ENCODE data around the gene XIRP1. TPM values are rescaled to one million over a fixed set of nuclear protein-coding genes. Genes with fewer than 3 reads are reported as not detected.
A peak's percentile ranks its signal among the peaks of the same experiment; 100 is the strongest.

The XIRP1 gene
- total and polyA plus RNA-seq, 5 donors from 2014 or later: not detected

- Mint-ChIP-seq H3K36me3 (no peaks in the 10 kb centered on the region), H3K9me3 (peaks cover 0 to 2% (median 0%) of the 10 kb centered on the region in 7 donors), H3K4me3 (peak overlapping the region in 2 of 4 donors; percentile 85 to 86), H3K27me3 (peaks cover 10% of the 10 kb centered on the region), H3K4me1 (peaks cover 0 to 20% (median 5%) of the 10 kb centered on the region in 4 donors), H3K27ac (no peak overlapping the region)
- no peak for DNase-seq
- no peak for ATAC-seq (ENCODE audit: low read depth in 2 of 2)
- H3K4me1 ChIP-seq (ENCODE audit: control insufficient read depth, insufficient read depth, low read length, poor library complexity, severe bottlenecking): peaks cover 8% of the 10 kb centered on the region
- no peak overlapping the region for H3K4me3 ChIP-seq (ENCODE audit: low read depth, low read length)
- no peaks in the 10 kb centered on the region for H3K9me3 ChIP-seq (ENCODE audit: control insufficient read depth in 2 of 2, low read length in 2 of 2)
- H3K27ac ChIP-seq (ENCODE audit: insufficient read depth, low read length, poor library complexity, severe bottlenecking): no peak overlapping the region
- H3K27me3 ChIP-seq (ENCODE audit: control insufficient read depth, insufficient read depth, low read length): no peaks in the 10 kb centered on the region
- H3K36me3 ChIP-seq (ENCODE audit: control insufficient read depth, insufficient read depth, low read length): no peaks in the 10 kb centered on the region
Observed at GRCh38 chr3:39157359-39157758, 35.0 kb downstream of the XIRP1 start.

GRCh38 chr3:39156421-39156820, 36.0 kb downstream of the XIRP1 start:
- Histone ChIP-seq H3K9me3 (ENCODE audit: control insufficient read depth in 2 of 2, low read length in 2 of 2) (no peaks in the 10 kb centered on the region), H3K4me1 (ENCODE audit: control insufficient read depth, insufficient read depth, low read length, poor library complexity, severe bottlenecking) (peaks cover 17% of the 10 kb centered on the region), H3K27me3 (ENCODE audit: control insufficient read depth, insufficient read depth, low read length) (no peaks in the 10 kb centered on the region), H3K4me3 (ENCODE audit: low read depth, low read length) (no peak overlapping the region), H3K27ac (ENCODE audit: insufficient read depth, low read length, poor library complexity, severe bottlenecking) (no peak overlapping the region), H3K36me3 (ENCODE audit: control insufficient read depth, insufficient read depth, low read length) (no peaks in the 10 kb centered on the region)
- no peak overlapping the region for H3K27ac Mint-ChIP-seq
- ATAC-seq (ENCODE audit: low read depth in 2 of 2) (no peak), DNase-seq (no peak)
- peaks cover 0 to 3% (median 0%) of the 10 kb centered on the region in 7 donors for H3K9me3 Mint-ChIP-seq
- peaks cover 0 to 30% (median 9%) of the 10 kb centered on the region in 4 donors for H3K4me1 Mint-ChIP-seq
- no peaks in the 10 kb centered on the region for H3K36me3 Mint-ChIP-seq
- H3K27me3 Mint-ChIP-seq: peaks cover 10% of the 10 kb centered on the region
- peak overlapping the region in 2 of 4 donors; percentile 55 to 85 for H3K4me3 Mint-ChIP-seq

DNA sequence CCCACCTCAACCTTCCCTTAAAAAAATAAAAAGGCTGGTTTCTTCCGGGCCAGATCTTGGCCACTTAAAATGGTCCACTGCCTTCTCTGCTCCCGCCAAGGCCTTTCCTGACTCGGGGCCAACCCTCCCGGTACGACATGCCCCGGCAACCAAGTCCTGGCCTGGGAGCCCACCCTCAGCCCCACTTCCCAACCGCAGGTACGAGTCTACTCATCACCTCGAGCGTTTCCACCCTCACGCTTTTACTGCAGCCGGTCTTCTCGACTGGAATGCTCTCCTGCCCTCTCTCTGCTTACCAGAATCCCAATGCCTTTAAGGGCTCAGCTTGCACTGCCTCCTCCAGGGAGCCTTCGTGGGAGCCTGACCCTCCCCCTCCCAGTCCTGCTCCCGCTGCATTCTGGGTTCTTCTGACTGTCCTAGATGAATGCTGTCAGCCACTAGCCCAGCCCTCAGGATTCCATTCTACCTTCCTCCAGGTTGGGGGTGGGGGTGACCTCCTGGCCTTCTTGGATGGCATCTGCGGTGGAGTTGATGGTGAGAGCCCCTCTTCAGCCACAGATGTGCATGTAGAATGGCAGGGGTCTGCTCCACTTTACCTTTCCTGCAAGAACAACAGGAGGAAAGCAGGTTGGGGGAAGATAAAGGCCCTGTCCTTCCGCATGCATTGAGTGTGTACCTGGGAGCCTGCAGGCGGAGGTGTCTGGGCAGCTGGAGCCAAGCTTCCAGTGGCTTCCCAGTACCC, 37.9 kb downstream of the XIRP1 start:
- Histone ChIP-seq H3K9me3 (ENCODE audit: control insufficient read depth in 2 of 2, low read length in 2 of 2) (no peaks in the 10 kb centered on the region), H3K36me3 (ENCODE audit: control insufficient read depth, insufficient read depth, low read length) (no peaks in the 10 kb centered on the region), H3K27me3 (ENCODE audit: control insufficient read depth, insufficient read depth, low read length) (no peaks in the 10 kb centered on the region), H3K4me3 (ENCODE audit: low read depth, low read length) (no peak overlapping the region), H3K4me1 (ENCODE audit: control insufficient read depth, insufficient read depth, low read length, poor library complexity, severe bottlenecking) (peaks cover 37% of the 10 kb centered on the region), H3K27ac (ENCODE audit: insufficient read depth, low read length, poor library complexity, severe bottlenecking) (no peak overlapping the region)
- no peak for DNase-seq
- Mint-ChIP-seq H3K27me3 (peaks cover 10% of the 10 kb centered on the region), H3K36me3 (no peaks in the 10 kb centered on the region), H3K4me1 (peaks cover 7 to 49% (median 28%) of the 10 kb centered on the region in 4 donors), H3K4me3 (peak overlapping the region; percentile 83 to 87 (median 86)), H3K9me3 (peaks cover 0 to 3% (median 0%) of the 10 kb centered on the region in 7 donors), H3K27ac (peak overlapping the region; percentile 89 to 95 (median 91))
- no peak for ATAC-seq (ENCODE audit: low read depth in 2 of 2)

DNA sequence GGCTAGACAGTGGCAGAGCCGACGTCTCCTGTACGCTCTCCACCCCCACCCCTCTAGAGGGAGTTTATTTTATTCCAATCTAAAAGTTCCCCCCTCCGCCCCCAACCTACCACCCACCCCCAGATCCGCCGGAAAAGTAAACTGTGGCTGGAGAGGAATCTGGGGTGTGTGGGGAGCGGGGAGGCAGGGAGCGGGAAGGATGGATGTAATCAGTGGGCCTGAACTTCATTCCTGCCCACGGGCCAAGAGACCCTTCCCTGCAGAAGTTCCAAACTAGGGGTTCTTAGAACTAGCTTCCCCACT, 38.5 kb downstream of the XIRP1 start:
- Histone ChIP-seq H3K27ac (ENCODE audit: insufficient read depth, low read length, poor library complexity, severe bottlenecking) (peak overlapping the region; percentile 99), H3K4me3 (ENCODE audit: low read depth, low read length) (no peak overlapping the region), H3K36me3 (ENCODE audit: control insufficient read depth, insufficient read depth, low read length) (no peaks in the 10 kb centered on the region), H3K9me3 (ENCODE audit: control insufficient read depth in 2 of 2, low read length in 2 of 2) (no peaks in the 10 kb centered on the region), H3K27me3 (ENCODE audit: control insufficient read depth, insufficient read depth, low read length) (no peaks in the 10 kb centered on the region), H3K4me1 (ENCODE audit: control insufficient read depth, insufficient read depth, low read length, poor library complexity, severe bottlenecking) (peaks cover 42% of the 10 kb centered on the region)
- ATAC-seq (ENCODE audit: low read depth in 2 of 2) (no peak), DNase-seq (no peak)
- Mint-ChIP-seq H3K27me3 (peaks cover 7% of the 10 kb centered on the region), H3K4me1 (peaks cover 12 to 55% (median 33%) of the 10 kb centered on the region in 4 donors), H3K4me3 (peak overlapping the region in 3 of 4 donors; percentile 83 to 87 (median 85)), H3K9me3 (peaks cover 0 to 3% (median 0%) of the 10 kb centered on the region in 7 donors), H3K27ac (peak overlapping the region in 2 of 3 donors; percentile 89 to 91), H3K36me3 (no peaks in the 10 kb centered on the region)

DNA sequence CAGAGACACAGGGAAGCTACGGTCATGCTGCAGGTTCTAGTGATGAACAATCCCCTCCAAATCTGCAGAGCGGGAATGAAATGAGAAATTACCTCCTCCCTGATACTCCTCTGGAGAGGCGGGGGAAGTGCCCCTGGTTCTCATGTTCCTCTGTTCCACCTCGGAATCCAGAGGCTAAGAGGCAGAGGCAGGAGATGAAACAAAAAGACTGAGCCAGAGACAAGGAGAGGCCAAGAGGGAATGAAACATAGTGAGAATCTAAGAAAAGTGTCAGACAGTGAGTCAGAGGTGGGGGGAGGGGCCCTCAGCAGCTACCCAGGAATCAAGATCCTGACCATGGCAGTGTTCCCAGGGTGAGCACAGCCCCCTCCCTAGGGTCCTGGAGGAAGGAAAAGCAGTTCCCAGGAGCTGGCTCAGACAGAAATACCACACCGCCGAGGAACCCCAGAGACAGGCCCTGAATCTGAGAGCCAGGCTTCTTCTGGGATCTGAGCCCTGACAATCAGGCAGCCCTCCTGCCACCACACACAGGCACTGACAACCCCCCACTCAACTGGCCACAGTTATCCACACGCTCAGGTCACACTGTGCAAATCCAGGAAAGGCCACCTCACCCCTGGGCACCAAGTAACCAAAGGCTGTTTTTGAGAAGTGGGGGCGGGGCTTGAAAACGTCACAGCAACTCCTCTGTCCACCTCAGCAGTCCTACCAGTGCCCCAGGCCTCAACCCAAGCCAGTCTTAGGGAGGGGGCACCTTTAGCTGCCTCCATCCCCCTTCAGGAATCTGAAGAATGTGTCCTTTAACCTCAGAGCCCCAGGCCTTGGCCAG, 41.4 kb downstream of the XIRP1 start:
- peak overlapping the region; percentile 91 to 99 (median 96) for H3K4me3 Mint-ChIP-seq
- H3K27me3 ChIP-seq (ENCODE audit: control insufficient read depth, insufficient read depth, low read length): no peaks in the 10 kb centered on the region
- H3K36me3 ChIP-seq (ENCODE audit: control insufficient read depth, insufficient read depth, low read length): peaks cover 3% of the 10 kb centered on the region
- peak overlapping the region; percentile 99 for H3K27ac ChIP-seq (ENCODE audit: insufficient read depth, low read length, poor library complexity, severe bottlenecking)
- peaks cover 71% of the 10 kb centered on the region for H3K4me1 ChIP-seq (ENCODE audit: control insufficient read depth, insufficient read depth, low read length, poor library complexity, severe bottlenecking)
- peaks cover 14 to 82% (median 57%) of the 10 kb centered on the region in 4 donors for H3K4me1 Mint-ChIP-seq
- peaks cover 0 to 3% (median 0%) of the 10 kb centered on the region in 7 donors for H3K9me3 Mint-ChIP-seq
- H3K36me3 Mint-ChIP-seq: peaks cover 11% of the 10 kb centered on the region
- no peaks in the 10 kb centered on the region for H3K27me3 Mint-ChIP-seq
- DNase-seq (peak in 1 of 3 donors; percentile 30), ATAC-seq (ENCODE audit: low read depth in 2 of 2) (no peak)
- H3K4me3 ChIP-seq (ENCODE audit: low read depth, low read length): peak overlapping the region; percentile 91
- H3K27ac Mint-ChIP-seq: peak overlapping the region; percentile 66 to 100 (median 100)
- no peaks in the 10 kb centered on the region for H3K9me3 ChIP-seq (ENCODE audit: control insufficient read depth in 2 of 2, low read length in 2 of 2)

DNA sequence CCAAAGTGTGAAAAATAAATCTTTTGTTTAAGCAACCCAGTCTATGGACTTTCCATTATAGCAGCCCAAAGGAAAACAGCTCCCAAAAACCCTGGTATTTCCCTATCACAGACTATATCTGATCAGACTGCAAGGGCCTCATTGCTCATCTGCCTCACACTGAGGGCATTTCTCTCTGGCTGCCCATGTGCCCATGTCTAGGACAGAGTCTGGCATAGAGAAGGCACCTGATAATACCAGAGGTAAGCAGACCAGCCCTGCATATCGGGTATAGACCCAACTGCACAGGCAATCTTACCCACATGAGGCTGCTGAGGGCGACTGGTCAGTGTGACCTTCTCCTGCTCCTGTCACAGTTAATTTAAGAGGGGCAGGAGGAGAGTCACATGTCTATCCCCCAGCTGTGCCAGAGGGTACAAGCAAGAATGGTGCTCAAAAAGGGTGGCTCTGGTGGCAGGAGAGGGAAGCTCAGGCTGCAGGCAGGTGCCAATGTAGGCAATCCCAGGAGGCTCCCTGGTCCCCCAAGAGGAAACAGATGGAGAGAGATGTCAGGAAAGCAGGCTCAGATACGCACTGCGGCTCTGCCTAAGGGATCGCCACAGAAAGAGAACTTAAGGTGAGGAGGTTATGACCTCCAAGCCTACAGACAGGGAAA, 42.1 kb downstream of the XIRP1 start:
- DNase-seq: no peak
- Mint-ChIP-seq H3K36me3 (peaks cover 16% of the 10 kb centered on the region), H3K27me3 (no peaks in the 10 kb centered on the region), H3K27ac (peak overlapping the region; percentile 92 to 100 (median 100)), H3K9me3 (peaks cover 0 to 3% (median 0%) of the 10 kb centered on the region in 7 donors), H3K4me3 (peak overlapping the region; percentile 91 to 99 (median 96)), H3K4me1 (peaks cover 21 to 83% (median 60%) of the 10 kb centered on the region in 4 donors)
- Histone ChIP-seq H3K4me1 (ENCODE audit: control insufficient read depth, insufficient read depth, low read length, poor library complexity, severe bottlenecking) (peaks cover 74% of the 10 kb centered on the region), H3K4me3 (ENCODE audit: low read depth, low read length) (peak overlapping the region; percentile 91), H3K27ac (ENCODE audit: insufficient read depth, low read length, poor library complexity, severe bottlenecking) (peak overlapping the region; percentile 99), H3K9me3 (ENCODE audit: control insufficient read depth in 2 of 2, low read length in 2 of 2) (no peaks in the 10 kb centered on the region), H3K36me3 (ENCODE audit: control insufficient read depth, insufficient read depth, low read length) (peaks cover 11% of the 10 kb centered on the region), H3K27me3 (ENCODE audit: control insufficient read depth, insufficient read depth, low read length) (no peaks in the 10 kb centered on the region)
- no peak for ATAC-seq (ENCODE audit: low read depth in 2 of 2)

- Histone ChIP-seq H3K4me1 (ENCODE audit: control insufficient read depth, insufficient read depth, low read length, poor library complexity, severe bottlenecking) (peaks cover 74% of the 10 kb centered on the region), H3K9me3 (ENCODE audit: control insufficient read depth in 2 of 2, low read length in 2 of 2) (no peaks in the 10 kb centered on the region), H3K36me3 (ENCODE audit: control insufficient read depth, insufficient read depth, low read length) (peaks cover 17% of the 10 kb centered on the region), H3K27me3 (ENCODE audit: control insufficient read depth, insufficient read depth, low read length) (no peaks in the 10 kb centered on the region), H3K27ac (ENCODE audit: insufficient read depth, low read length, poor library complexity, severe bottlenecking) (peak overlapping the region; percentile 99), H3K4me3 (ENCODE audit: low read depth, low read length) (peak overlapping the region; percentile 91)
- Mint-ChIP-seq H3K4me3 (peak overlapping the region; percentile 91 to 99 (median 96)), H3K9me3 (peaks cover 0 to 3% (median 0%) of the 10 kb centered on the region in 7 donors), H3K36me3 (peaks cover 21% of the 10 kb centered on the region), H3K27ac (peak overlapping the region; percentile 92 to 100 (median 100)), H3K4me1 (peaks cover 21 to 85% (median 60%) of the 10 kb centered on the region in 4 donors), H3K27me3 (no peaks in the 10 kb centered on the region)
- DNase-seq: no peak
- ATAC-seq (ENCODE audit: low read depth in 2 of 2): no peak
Observed at GRCh38 chr3:39149498-39150147, 42.8 kb downstream of the XIRP1 start.

Data from CD4-positive, CD25-positive, alpha-beta regulatory T cell (primary cell).